Stimulated activated CD8-positive, alpha-beta memory T cell treated with anti-CD3 and anti-CD28 coated beads, Interleukin-7, amount 100 ng/mL, for 48 hours (primary cell): ENCODE data around the gene BIN1.
"Not testable (repeated sequence)": the region's sequence is repeated elsewhere in the genome, so short reads cannot be mapped to it uniquely, and the experiment has no call there.

Experiments
- DNase-seq, 2 donors: peaks; one replicate each; pipeline ENCODE4 v3.0.0-alpha.2; 2020; ENCODE audit warnings: low read depth in 1 of 2; ENCODE audit errors: extremely low read depth in 1 of 2

The BIN1 gene

DNA sequence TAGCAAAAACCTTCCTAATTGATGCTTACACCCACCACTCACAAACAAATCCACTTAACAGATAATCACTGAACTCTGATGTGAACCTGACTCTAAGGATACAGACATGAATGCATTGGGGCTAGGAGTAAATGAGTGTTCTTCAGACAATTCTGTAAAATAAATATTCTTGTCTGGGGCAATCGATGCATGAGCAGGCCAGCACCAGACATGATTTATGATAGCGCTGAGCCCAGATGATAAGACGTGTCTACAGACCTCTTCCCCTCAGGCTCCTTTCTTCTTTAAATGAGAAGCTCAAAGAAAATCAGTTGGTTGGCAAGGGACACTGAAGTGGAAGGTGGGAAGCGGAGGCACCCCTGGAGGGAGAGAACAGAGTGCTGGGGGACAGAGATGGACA is 27.3 kb upstream of the BIN1 start:
- DNase-seq = no peak

DNA sequence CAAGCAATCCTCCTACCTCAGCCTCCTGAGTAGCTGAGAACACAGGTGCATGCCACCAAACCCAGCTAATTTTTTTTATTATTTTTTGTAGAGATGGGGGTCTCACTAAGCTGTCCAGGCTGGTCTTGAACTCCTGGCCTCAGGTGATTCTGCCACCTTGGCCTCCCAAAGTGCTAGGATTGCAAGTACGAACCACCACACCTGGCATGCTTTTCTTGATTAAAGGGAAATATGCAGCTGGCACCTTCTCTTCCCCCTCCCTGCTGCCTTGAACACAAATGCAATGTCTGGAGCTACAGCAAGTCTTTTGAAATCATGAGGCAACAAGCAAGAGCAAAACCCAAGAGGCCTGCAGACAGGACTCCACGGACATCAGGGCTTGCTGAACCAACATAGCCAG is 26.8 kb upstream of the BIN1 start:
- no peak for DNase-seq

DNA sequence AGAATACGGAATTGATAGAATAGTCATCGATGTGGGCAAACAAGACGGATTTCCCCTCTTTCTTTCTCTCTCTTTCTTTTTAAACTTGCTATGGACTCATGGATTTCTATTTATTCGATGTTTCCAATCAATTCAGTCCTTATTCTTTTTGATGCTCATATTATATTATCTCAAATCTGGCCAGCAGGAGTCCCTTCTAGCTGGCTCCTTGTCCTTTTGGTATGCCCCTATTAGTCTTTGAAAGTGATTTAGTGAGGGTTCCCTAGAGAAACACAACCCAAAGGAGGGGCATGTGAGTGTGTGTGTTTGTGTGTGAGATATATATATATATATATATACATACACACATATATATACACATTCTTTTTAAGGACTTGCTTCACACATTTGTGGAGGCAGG is 23.5 kb upstream of the BIN1 start:
- no peak for DNase-seq

DNA sequence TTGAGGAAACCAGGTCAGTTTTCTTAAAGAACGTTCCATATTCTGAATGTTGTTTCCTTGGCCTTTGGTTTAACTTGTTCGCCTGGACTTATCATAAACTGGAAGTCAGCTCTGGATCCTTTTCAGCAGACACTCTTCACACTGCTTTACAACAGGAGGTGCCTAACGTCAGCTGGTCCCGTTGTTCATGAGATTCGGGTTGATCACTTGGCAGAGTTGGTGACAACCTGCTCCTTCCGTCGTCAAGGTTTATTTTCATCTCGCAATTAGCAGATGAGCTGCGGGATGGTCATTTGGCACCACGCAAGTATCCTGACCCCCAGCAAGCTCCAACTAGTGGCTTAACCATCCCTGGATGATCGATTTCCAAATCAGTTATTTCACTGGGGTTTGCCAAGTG is 23.0 kb upstream of the BIN1 start:
- DNase-seq = no peak

DNA sequence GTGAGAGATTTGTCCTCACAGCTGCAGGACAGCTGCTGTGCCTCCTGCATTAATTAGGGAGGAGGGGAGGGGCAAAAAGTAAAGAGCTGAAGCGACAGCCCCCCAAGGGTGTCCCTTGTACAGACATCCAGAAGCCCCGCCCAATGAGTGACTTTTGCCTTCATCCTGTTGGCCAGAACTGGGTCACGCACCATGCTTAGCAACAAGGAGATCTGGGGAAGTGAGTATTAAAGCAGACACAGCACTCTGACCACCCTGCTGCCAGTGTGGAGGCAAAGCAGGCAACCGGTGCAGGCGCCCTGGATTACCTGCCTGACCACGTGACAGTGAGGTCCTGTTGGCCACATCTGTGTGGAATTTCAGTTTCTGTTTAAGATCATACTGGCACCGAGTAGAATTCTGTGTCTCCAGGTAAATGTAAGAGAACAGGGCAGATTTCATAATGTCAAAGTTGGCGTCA is 21.5 kb upstream of the BIN1 start:
- DNase-seq = no peak

DNA sequence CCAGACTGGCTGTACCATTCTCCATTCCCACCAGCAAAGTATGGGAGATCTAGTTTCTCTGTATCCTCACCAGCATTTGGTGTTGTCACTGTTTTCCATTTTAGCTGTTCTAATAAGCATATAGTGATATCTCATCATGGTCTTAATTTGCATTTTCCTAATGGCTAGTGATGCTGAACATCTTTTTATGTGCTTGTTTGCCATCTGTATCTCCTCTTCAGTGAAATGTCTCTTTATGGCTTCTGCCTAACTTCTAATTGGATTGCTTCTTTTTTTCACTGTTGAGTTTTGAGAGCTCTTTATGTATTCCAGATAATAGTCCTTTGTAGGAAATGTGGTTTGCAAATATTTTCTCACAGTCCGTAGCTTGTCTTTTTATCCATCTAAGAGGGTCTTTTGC is 18.9 kb upstream of the BIN1 start:
- no peak for DNase-seq

DNA sequence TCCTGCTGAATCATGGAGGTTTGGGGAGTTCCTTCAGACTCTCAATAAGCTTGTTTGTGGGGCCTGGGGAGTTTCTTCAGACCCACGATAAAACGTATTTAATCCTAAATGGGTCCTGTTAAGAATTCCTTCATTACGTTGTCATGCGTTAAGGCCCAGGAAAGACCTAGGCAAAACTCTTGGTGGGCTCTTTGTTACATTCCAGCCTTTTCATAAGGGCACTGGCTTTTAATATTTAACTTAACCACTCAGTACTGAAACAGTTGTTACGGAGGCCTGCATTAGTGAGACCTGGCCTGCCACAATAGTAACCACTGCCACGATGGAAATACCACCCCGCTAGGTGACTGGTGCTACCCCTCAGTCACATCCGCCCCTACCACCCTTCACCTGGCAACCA is 17.5 kb upstream of the BIN1 start:
- no peak for DNase-seq

DNA sequence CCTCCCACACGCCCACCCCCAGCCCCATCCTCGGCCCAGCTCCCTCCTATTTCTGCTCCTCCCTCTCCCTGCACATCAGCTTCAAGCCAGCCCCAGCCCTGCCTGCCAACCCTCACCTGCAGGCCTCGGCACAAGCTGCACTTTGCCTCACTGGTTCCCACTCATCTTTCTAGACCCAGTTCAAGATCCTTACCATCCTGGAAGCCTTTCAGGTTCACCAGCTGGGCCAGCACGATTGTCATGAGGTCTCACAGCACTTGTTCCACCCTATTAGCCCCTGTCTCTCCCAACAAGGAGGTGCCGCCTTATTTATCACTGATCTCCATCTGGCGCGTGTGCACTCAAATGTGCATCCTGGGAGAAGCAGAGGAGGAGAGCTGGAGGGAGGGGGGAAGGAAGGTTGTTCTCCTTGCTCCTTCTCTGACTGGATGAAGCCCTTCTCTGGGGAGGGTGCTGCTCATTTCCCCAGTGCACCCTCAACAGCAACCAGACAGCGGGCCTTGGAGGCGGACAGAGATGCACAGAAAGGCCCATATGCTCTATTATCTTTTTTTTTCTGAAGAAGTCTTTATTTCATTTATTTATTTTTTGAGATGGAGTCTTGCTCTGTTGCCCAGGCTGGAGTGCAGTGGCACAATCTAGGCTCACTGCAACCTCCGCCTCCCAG is 15.5 kb upstream of the BIN1 start:
- DNase-seq = no peak

DNA sequence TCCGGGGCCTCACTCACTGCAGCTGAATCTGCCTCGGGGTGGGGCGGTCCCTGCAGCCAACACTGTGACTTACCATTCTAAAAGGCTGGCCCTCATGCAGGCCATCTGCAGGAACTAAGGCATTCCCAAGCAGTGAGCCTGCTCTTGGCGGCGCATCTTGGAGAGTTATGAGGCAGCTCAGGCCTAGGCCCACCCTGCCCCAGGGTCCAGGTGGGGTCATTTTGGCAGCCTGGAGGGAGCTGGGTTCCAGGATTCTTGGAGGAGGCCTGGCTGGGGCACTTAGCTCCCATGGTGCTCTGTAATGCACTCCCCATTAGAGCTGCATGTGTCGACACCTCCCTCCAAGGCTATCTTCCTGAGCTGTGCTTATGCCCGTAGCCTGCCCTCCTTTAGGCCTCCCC is 14.8 kb upstream of the BIN1 start:
- no peak for DNase-seq

DNA sequence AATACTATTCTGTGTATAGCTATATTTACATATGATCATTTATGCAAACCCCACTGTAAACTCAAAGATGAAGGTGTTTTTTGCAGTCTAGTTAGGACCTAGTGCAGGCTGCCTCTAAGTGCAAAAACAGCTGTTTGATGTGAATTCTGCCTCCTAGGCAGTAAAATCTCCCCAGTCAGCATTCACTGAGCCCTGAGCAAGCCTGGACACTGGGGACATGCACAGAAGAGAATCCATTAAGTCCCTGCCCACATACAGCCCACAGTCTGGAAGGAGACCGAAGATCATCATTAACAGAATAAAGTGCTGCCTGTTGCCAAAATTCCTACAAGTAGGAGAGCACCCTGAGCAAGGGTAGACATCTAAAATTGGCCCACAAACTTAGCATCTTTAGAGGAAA is 14.4 kb upstream of the BIN1 start:
- no peak for DNase-seq

DNA sequence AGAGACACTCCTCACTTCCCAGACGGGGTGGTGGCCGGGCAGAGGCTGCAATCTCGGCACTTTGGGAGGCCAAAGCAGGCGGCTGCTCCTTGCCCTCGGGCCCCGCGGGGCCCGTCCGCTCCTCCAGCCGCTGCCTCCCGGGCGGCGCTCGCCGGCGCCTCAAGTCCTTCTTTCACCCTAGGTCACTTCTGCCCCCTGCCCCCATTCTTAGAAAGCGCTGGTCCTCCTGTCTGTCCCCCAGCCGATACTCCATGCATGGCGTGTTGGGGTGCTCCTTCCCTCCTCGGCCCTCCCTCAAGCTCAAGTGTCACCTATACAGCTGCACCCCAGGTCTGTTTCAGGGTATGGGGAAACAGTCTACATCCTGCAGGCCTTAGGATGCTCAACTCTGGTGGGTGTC is 13.5 kb upstream of the BIN1 start:
- DNase-seq = not testable (repeated sequence)

DNA sequence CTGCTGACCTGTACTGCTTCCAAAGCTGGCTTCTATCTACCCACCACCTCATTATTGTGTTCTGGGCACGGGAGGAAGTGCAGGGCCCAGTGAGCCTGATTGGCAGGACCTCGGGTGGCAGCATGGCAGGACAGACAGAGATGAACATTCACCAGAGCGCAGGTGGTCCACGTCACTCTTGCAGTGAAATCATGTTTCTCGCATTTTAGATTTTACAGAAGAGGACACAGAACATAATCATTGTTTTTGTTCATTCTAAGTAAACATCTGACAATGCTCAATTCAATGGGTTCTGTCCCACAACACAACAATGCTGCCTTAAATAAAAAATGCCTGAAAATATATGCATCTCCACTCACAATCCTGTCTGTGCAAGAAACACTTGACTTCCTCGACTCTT is 11.5 kb upstream of the BIN1 start:
- DNase-seq = no peak

DNA sequence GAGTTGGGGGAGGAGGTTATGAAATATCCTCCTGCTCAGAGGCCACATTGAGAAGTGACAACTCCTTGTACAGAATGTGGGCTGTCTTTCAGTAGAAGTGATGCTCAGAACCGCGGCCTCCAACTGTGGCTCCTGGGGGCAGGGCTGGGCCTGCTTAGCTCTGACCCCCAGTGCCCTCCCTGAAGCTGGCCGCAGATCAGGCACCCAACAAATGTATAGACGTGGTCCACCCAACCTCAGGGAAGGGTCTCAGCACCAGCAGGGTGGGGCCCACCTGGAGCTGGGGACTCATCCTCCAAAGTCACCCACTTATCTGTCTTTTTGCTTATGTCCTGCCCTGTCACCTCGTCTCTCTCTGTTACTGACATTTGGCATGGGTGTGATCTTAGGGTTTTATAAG is 11.1 kb upstream of the BIN1 start:
- no peak for DNase-seq

DNA sequence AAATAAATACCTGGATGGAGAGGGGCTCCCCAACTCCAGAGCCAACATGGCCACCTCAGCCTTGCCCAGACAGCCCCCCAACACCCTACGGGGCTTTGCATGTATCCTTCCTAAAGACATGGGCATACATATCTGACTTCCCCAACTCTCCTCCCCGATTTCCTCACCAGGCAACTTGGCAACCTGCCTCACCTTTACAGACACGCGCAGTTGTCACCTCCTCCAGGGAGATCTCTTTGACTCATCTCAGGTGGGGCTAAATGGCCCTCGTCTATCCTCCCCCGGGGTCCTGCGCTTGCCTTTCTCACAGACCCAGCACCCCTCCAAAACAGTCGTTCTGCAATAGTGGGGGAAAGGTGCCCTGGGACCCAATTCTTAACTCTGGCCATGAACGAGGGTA is 10.6 kb upstream of the BIN1 start:
- DNase-seq = no peak

DNA sequence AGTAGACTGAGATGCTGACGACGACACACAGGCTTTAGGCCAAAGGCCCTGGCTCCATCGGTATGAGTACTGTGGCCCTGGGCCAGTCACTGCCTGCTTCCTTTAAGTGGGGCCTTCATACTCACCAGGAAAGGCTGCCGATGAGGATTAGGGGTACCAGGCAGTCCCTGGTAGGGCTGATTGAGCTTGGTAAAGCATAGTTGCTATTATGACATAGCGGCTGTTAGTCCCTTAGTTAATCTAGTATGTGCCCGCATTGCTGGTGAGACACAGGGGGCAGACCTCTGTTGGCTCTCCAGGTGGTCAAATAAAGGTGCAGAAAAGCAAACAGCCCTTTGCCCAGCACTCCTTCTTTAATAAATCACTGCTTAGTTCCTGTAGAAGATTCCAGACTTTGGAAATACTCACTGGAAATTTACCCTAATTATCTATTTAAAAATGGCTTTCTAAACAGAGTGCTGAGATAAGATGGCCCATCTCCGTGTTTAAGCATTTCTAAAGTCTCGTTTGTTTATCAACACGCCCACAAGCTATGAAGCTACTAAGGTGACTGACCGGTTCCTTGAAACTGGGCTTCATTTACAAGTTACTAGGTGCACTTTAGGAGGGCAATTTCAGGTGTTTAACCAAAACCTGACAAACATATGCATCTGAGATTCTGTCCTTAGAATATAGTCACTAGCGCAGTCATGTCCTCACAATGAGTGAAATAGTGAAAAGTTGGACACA is 8.7 kb upstream of the BIN1 start:
- no peak for DNase-seq

DNA sequence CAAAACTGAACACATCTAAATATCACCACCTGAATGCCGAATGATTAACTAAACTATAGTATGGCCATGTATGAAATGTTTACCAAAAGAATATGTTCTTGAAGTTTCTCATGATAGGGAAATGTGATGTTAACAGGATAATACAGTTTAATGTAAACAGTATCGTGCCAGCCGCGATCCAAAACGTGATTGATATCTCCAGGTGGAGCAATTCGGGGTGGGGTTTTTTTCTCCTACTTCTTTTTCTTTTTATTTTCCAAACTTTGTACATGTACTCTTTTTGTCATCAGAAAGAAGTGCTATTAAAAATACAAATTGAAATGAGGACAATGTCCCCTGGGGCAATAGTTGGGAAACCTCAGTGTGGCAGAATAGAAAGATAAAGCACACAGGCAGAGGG is 4.0 kb upstream of the BIN1 start:
- DNase-seq = no peak

DNA sequence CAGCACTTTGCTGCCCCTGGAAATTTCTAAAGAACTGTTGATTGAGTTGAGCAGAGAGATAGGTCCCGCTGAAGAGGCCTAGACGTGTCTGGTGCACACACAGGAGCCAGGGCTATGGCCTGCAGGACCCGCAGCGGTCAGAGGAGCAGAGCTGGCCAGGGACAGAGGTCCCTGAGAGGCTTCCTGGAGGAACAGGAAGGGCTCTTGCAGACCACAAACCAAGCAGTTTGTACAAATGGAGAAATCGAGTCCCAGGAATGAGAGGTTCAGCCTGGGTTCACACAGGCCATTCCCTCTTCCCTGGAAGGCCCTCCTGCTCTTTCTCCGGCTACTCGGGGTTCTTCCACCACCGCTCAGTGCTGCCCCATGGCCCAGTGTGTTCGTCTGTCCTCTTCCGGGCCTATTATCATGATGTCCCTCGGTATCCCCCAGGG is 1.2 kb upstream of the BIN1 start:
- DNase-seq = no peak

DNA sequence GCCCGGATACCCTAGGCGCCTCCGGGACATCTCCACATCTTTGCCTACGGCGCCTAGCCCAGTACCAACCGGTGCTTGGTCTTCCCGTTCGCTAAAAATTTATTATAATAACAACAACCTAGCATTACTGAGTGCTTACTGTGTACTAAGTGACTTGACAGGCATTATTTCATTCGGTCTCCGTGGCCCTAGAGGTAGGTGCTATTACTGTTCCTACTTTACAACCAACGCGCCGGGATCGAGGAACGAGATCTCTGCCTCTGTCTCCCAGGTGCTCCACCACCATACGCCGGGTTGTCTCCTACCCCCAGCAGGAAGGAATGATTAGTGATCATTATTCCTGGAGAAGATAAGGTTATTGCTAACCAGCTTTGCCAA is 657 bp upstream of the BIN1 start:
- no peak for DNase-seq

DNA sequence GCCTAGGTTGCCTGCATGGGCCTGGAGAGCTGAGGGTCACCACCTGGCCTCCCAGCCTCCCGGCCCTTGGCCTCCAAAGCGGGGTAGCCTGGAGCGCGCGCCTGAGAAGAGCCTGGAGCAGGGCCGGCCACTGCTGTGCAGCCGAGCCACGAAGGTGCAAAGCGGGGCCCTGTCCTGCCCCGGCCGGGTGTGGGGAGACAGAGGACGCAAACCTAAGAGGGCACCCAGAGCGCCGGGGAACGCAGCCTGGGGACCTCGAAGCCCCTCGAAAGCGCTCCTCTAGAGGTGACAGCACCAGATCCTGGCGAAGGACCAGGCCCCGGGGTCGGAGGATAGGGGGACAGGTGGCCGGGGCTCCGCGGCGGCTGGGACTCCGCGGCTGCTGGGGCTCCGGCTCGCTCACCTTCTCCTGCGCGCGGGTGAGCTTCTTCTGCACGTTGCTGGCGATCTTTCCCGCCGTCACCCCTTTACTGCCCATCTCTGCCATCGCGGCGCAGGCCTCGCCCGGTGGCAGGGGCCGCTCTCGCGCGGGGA is 430 bp downstream of the BIN1 start:
- no peak for DNase-seq

DNA sequence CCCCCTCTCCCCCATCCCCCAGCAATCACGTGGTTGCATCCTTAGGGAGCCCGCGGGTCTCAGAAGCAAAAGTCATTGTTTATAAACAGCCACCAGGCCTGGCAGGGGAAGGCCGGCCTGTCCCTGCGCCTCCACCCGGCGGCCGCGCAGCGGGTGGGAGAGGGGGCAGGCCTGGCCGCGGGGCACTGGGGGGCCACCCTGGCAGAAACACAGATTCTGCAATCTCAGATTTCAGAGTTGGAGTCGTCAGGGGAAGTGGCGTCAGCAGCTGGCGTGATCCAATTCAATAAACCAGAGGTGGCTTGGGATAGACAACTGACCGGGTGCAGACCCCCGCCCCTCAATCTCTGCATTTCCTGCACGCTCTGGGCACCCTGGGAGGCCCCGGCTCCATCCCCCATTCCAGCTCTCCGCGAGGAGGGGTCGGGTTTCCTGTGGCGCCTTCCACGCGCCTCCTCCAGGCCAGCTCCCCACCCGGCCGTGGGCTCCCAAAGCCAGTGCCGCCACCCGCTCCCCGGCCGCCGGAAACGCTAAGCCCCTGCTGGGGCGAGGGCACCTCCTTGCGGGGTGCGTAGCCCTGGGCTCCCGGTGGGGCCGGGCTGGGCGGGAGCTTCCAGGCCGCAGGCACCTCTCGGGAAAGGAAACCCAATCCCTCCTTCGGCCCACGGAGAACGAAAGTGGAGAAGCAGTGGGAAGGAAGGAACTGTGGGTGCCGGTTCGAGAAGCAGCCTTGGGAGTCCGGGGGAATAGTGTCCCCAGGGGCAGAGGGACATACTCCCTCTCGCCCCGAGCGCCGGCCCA is 1.1 kb downstream of the BIN1 start:
- no peak for DNase-seq

DNA sequence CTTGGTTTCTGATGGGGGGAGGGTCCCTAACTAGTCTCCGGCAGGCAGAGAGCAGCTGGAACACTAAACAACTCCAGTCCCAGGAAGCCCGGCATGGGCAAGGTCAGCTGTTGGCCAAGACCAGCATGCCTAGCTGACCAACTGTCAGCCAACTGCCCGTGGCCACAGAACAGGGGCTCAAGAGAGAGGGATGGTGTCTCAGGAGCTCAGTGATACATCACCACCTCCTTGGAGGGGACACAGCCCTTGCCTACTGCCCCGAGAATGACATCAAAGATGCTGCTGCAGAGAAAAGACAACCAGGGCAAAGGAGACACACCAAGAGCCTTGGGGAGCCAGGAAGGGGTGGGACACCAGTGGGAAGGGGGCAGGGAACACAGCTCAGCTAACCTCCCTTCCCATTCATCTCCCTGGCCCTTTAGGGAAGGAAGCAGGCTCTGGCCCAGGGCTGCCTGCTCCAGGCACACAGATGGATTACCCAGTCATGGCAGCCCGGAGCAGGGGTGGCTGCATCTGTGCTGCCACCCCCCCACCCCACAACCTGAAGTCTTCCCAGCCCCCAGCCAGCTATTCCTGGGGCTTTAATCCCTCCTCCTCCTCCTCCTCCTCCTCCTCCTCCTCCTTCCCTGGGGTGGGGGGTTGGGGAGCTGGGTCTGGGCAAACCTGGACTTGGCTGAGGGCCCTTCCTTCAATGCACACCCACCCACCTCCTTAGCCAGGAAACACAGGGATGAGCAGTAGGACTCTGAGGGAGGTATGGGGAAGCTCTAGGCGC is 1.9 kb downstream of the BIN1 start:
- no peak for DNase-seq
